Tibial nerve (tissue), 4 donors: ENCODE results near the gene FAAH. TPM values are rescaled to one million over a fixed set of nuclear protein-coding genes. Genes with fewer than 3 reads are reported as not detected.
"Not testable (repeated sequence)": the region's sequence is repeated elsewhere in the genome, so short reads cannot be mapped to it uniquely, and the experiment has no call there.

Source experiments
- DNase-seq, 2 donors: peaks; one replicate each; pipeline ENCODE4 v3.0.0-alpha.2; 2019; ENCODE audit warnings: low spot score in 2 of 2
- H3K27ac ChIP-seq, 4 donors: fragments of 200-600 bp; sonication (generic) in 3 of 4; one replicate each; pipeline ENCODE4 v1.5.1; 2017 to 2019; ENCODE audit warnings: mild to moderate bottlenecking in 1 of 4
- H3K27me3 ChIP-seq, 2 donors: fragments of 200-600 bp; sonication (generic) in 1 of 2; one replicate each; pipeline versions ENCODE4 v1.5.1 to v1.6.0; 2017 to 2019
- H3K36me3 ChIP-seq, 3 donors: fragments of 200-600 bp; sonication (generic); one replicate each; pipeline ENCODE4 v1.5.1; 2018 to 2019
- H3K4me1 ChIP-seq, 4 donors: fragments of 200-600 bp; sonication (generic) in 3 of 4; one replicate each; pipeline ENCODE4 v1.5.1; 2017 to 2019
- H3K4me3 ChIP-seq, 4 donors: fragments of 200-600 bp; sonication (generic) in 3 of 4; one replicate each; pipeline ENCODE4 v1.5.1; 2017 to 2019; ENCODE audit warnings: mild to moderate bottlenecking in 1 of 4, moderate library complexity in 1 of 4
- H3K9me3 ChIP-seq, 4 donors: fragments of 200-600 bp; sonication (generic) in 3 of 4; one replicate each; pipeline ENCODE4 v1.5.1; 2017 to 2019
- EP300 ChIP-seq, 2 donors: sonication (generic); formaldehyde crosslinking; IDR thresholded peaks; one replicate each; pipeline ENCODE4 v1.6.1; 2017; ENCODE audit warnings: antibody characterized with exemption in 2 of 2, mild to moderate bottlenecking in 1 of 2
- POLR2A ChIP-seq, 2 donors: fragments of 450-650 bp; IDR thresholded peaks; one replicate each; pipeline ENCODE4 v1.6.1; 2017; ENCODE audit warnings: antibody characterized with exemption in 2 of 2, mild to moderate bottlenecking in 2 of 2, moderate library complexity in 2 of 2
- WGBS, 2 donors: methylation state at CpG; one replicate each; pipeline ENCODE4 v1.1.5; 2018; 5-methylcytosine and 5-hydroxymethylcytosine counted together
- total RNA-seq, 4 donors: library from RNA; depleted of rRNA; stranded (reverse); fragments of >200 nt; gene quantifications; one replicate each; pipeline ENCODE4 v1.1.0, GENCODE V29; 2016
- TF ChIP-seq, protein P1 (sequence below), 5 experiments: fragments of 200-600 bp in 3 of 5; fragments of 450-650 bp in 2 of 5; sonication (generic) in 3 of 5; IDR thresholded peaks; one replicate each; pipeline ENCODE4 v1.5.1; 2016 to 2019; ENCODE audit warnings: antibody characterized with exemption in 5 of 5, mild to moderate bottlenecking in 3 of 5, moderate library complexity in 2 of 5

FAAH gene
- 100 to 1,000 TPM in 3 of 4 donors, 10 to 100 TPM in 1; 42.3 to 135 (median 121) TPM for total RNA-seq

DNA sequence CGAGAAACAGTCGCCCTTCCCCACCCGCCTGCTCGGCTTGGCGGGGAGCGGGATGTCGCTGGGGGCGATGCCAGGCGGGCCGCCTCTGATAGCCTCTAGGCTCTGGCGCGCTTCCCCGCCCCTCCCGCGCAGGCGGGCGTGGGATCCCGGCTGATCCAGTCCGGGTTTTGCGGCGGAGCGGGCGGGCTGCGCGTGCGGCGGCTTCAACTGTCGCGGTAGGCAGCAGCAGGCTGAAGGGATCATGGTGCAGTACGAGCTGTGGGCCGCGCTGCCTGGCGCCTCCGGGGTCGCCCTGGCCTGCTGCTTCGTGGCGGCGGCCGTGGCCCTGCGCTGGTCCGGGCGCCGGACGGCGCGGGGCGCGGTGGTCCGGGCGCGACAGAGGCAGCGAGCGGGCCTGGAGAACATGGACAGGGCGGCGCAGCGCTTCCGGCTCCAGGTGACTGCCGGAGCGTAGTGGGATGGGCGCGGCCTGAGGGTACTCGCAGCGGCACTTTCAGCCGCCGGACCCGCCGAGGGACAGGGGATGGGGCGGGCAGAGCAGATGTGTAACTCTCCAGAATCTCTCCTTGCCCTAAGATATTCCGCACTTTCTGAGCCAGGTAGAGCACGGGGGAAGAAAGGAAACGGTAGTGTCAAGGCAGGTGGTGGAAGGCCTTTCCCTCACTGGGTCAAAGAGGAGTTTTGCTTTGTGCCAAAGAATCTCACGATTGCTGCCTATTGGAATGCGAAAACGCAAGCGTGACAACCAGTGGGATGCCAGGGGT lies at the start of gene FAAH:
Gene FAAH (plus strand): TSS at position 210 of the 764 bp plus-strand sequence. CDS start 32 bp downstream, at position 242.
- peaks cover 0 to 18% (median 3%) of the 10 kb centered on the region in 4 donors for H3K9me3 ChIP-seq
- H3K4me3 ChIP-seq = peak within 1 kb of the TSS; percentile 50 to 71 (median 57)
- 2 to 3% methylated on average over 65 to 75 of the region's 75 CpGs for WGBS, 2 donors
- no peaks in the 10 kb centered on the region for H3K36me3 ChIP-seq
- peak in 1 of 2 donors; percentile 31 for DNase-seq
- peak in 1 of 2 donors; percentile 44 for TF ChIP-seq POLR2A (IDR thresholded peaks at IDR 0.05)
- TF ChIP-seq, protein P1, sequence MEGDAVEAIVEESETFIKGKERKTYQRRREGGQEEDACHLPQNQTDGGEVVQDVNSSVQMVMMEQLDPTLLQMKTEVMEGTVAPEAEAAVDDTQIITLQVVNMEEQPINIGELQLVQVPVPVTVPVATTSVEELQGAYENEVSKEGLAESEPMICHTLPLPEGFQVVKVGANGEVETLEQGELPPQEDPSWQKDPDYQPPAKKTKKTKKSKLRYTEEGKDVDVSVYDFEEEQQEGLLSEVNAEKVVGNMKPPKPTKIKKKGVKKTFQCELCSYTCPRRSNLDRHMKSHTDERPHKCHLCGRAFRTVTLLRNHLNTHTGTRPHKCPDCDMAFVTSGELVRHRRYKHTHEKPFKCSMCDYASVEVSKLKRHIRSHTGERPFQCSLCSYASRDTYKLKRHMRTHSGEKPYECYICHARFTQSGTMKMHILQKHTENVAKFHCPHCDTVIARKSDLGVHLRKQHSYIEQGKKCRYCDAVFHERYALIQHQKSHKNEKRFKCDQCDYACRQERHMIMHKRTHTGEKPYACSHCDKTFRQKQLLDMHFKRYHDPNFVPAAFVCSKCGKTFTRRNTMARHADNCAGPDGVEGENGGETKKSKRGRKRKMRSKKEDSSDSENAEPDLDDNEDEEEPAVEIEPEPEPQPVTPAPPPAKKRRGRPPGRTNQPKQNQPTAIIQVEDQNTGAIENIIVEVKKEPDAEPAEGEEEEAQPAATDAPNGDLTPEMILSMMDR (IDR thresholded peaks at IDR 0.05) = peak in 2 of 5 experiments; percentile 33
- peak; percentile 19 to 75 for TF ChIP-seq EP300 (IDR thresholded peaks at IDR 0.05)
- peaks cover 0 to 33% (median 8%) of the 10 kb centered on the region in 4 donors for H3K4me1 ChIP-seq
- H3K27ac ChIP-seq = peak within 1 kb of the TSS; percentile 54 to 72 (median 62)
- no peaks in the 10 kb centered on the region for H3K27me3 ChIP-seq

DNA sequence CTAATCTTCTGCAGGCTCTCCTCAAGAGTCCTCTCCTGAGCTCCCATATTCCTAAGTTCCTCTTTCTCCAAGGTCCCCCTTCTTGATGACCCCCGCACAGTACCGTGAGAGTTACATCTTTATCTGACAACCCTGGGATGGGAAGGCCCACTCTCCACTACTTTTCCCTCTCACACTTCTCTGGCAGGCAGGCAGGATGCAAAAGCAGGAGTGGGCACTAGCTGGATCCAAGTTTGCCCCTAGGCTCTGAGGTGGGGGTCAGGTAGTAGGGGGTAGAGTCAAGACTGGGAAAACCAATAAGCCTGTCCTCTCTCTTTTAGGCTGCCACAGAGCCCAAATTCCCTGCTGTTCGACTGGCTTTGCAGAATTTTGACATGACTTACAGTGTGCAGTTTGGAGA lies 49.6 kb upstream of the FAAH start:
- TF ChIP-seq POLR2A (IDR thresholded peaks at IDR 0.05) (no peak), EP300 (IDR thresholded peaks at IDR 0.05) (no peak)
- TF ChIP-seq, protein P1 (IDR thresholded peaks at IDR 0.05) = no peak
- no peaks in the 10 kb centered on the region for H3K27me3 ChIP-seq
- H3K27ac ChIP-seq = peak overlapping the region in 1 of 4 donors; percentile 99
- 84 to 85% methylated on average over 3 of the region's 3 CpGs for WGBS, 2 donors
- DNase-seq = no peak
- H3K9me3 ChIP-seq = no peaks in the 10 kb centered on the region
- no peak overlapping the region for H3K4me3 ChIP-seq
- H3K4me1 ChIP-seq = peaks cover 0 to 22% (median 8%) of the 10 kb centered on the region in 4 donors
- H3K36me3 ChIP-seq = peaks cover 0 to 73% (median 8%) of the 10 kb centered on the region in 3 donors

DNA sequence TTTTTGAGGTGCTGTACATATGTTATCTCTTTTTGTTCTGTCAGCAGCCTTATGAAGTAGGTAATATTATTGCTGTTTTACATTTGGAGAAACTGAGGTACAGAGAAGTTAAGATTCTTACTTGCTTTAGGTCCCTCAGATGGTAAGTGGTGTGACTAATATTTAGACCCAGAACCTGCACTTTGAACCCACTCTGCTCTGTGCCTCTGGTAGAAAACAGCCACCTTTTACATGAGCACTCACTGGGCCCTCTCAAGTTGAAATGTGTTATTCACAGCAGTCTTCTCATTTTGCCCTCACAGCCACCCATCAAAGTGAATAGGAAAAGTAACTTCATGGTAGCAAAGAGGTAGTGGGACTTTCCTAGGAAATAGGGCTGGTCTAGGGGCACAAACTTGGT lies 48.8 kb upstream of the FAAH start:
- no peaks in the 10 kb centered on the region for H3K27me3 ChIP-seq
- no peak for DNase-seq
- H3K4me3 ChIP-seq = no peak overlapping the region
- no peaks in the 10 kb centered on the region for H3K9me3 ChIP-seq
- TF ChIP-seq POLR2A (IDR thresholded peaks at IDR 0.05) = no peak
- no peak for TF ChIP-seq EP300 (IDR thresholded peaks at IDR 0.05)
- TF ChIP-seq, protein P1 (IDR thresholded peaks at IDR 0.05) = no peak
- peak overlapping the region in 1 of 4 donors; percentile 5 for H3K27ac ChIP-seq
- H3K36me3 ChIP-seq = peaks cover 0 to 81% (median 15%) of the 10 kb centered on the region in 3 donors
- peaks cover 0 to 19% (median 5%) of the 10 kb centered on the region in 4 donors for H3K4me1 ChIP-seq

DNA sequence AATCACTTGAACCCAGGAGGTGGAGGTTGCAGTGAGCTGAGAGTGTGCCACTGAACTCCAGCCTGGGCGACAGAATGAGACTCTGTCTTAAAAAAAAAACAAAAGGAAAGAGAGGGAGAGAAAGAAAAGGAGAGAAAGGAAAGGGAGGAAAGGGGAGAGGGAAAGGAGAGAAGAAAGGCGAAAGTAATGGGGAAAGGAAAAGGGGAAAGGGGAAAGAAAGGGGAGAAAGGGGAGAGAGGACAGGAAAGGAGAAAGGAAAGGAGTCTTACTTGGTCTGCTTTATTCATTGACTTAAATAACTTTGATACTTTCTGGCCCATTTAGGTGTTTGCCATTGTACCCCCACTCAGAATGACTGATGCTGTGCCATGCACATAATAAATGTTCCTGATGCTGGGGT lies 41.8 kb upstream of the FAAH start:
- 91 to 93% methylated on average over 2 of the region's 2 CpGs for WGBS, 2 donors
- H3K27me3 ChIP-seq = no peaks in the 10 kb centered on the region
- H3K27ac ChIP-seq = no peak overlapping the region
- TF ChIP-seq POLR2A (IDR thresholded peaks at IDR 0.05) = no peak
- TF ChIP-seq EP300 (IDR thresholded peaks at IDR 0.05) = no peak
- TF ChIP-seq, protein P1 (IDR thresholded peaks at IDR 0.05) = no peak
- H3K36me3 ChIP-seq = peaks cover 0 to 97% (median 22%) of the 10 kb centered on the region in 3 donors
- H3K4me3 ChIP-seq = no peak overlapping the region
- DNase-seq = no peak
- H3K9me3 ChIP-seq = no peaks in the 10 kb centered on the region
- H3K4me1 ChIP-seq = peaks cover 0 to 6% (median 0%) of the 10 kb centered on the region in 4 donors

DNA sequence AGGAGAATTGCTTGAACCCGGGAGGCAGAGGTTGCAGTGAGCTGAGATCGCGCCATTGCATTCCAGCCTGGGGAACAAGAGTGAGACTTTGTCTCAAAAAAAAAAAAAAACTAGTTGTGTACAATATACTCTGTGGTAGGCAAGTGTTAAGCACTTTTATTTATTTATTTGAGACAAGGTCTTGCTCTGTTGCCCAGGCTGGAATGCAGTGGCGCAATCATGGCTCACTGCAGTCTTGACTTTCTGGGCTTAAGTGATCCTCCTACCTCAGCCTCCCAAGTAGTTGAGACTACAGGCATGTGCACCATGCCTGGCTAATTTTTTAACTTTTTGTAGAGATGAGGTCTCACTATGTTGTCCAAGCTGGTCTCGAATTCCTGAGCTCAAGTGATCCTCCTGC lies 38.2 kb upstream of the FAAH start:
- not testable (repeated sequence) for H3K4me3 ChIP-seq, H3K4me1 ChIP-seq, H3K9me3 ChIP-seq, H3K27me3 ChIP-seq, H3K27ac ChIP-seq, DNase-seq
- peaks cover 0 to 95% (median 15%) of the 10 kb centered on the region in 3 donors for H3K36me3 ChIP-seq
- 96 to 98% methylated on average over 5 of the region's 5 CpGs for WGBS, 2 donors
